ENCODE results near the gene CENPO. TPM values are rescaled to one million over a fixed set of nuclear protein-coding genes. Genes with fewer than 3 reads are reported as not detected.

CENPO gene
- total RNA-seq, 1 experiment from 2014 or later, result 25.5 TPM

- H3K36me3 ChIP-seq, result peaks cover 82% of the 10 kb centered on the region
Measured at GRCh38 chr2:24816404-24816803, 23.2 kb downstream of the CENPO start.

GRCh38 chr2:24816884-24817283, 23.7 kb downstream of the CENPO start:
- Histone ChIP-seq H3K4me3 (no peak overlapping the region), H3K27me3 (no peaks in the 10 kb centered on the region), H3K36me3 (peaks cover 80% of the 10 kb centered on the region), H3K9me3 (no peaks in the 10 kb centered on the region)
- DNase-seq, result no peak

More at GRCh38 chr2:24816404-24816803, 23.2 kb downstream of the CENPO start:
- no peaks in the 10 kb centered on the region for H3K27me3 ChIP-seq
- DNase-seq, result no peak
- H3K9me3 ChIP-seq, result no peaks in the 10 kb centered on the region
- H3K4me3 ChIP-seq, result no peak overlapping the region

- H3K4me3 ChIP-seq, result no peak overlapping the region
- H3K9me3 ChIP-seq, result no peaks in the 10 kb centered on the region
- H3K36me3 ChIP-seq, result peaks cover 80% of the 10 kb centered on the region
- H3K27me3 ChIP-seq, result no peaks in the 10 kb centered on the region
- DNase-seq, result no peak
Measured at GRCh38 chr2:24818721-24819167, 25.5 kb downstream of the CENPO start.

GRCh38 chr2:24819442-24820174, 26.4 kb downstream of the CENPO start:
- Histone ChIP-seq H3K9me3 (no peaks in the 10 kb centered on the region), H3K36me3 (peaks cover 78% of the 10 kb centered on the region), H3K27me3 (no peaks in the 10 kb centered on the region), H3K4me3 (no peak overlapping the region)
- DNase-seq, result no peak

GRCh38 chr2:24820175-24820513, 26.9 kb downstream of the CENPO start:
- peaks cover 76% of the 10 kb centered on the region for H3K36me3 ChIP-seq
- no peak for DNase-seq

GRCh38 chr2:24820598-24821432, 27.6 kb downstream of the CENPO start:
- no peak for DNase-seq
- H3K9me3 ChIP-seq, result no peaks in the 10 kb centered on the region
- peaks cover 70% of the 10 kb centered on the region for H3K36me3 ChIP-seq
- H3K27me3 ChIP-seq, result no peaks in the 10 kb centered on the region
- no peak overlapping the region for H3K4me3 ChIP-seq

More at GRCh38 chr2:24820175-24820513, 26.9 kb downstream of the CENPO start:
- H3K27me3 ChIP-seq, result no peaks in the 10 kb centered on the region
- no peak overlapping the region for H3K4me3 ChIP-seq
- no peaks in the 10 kb centered on the region for H3K9me3 ChIP-seq

- Histone ChIP-seq H3K4me3 (no peak overlapping the region), H3K27me3 (no peaks in the 10 kb centered on the region), H3K36me3 (peaks cover 63% of the 10 kb centered on the region), H3K9me3 (no peaks in the 10 kb centered on the region)
- DNase-seq, result no peak
Measured at GRCh38 chr2:24821433-24821891, 28.2 kb downstream of the CENPO start.

- H3K27me3 ChIP-seq, result no peaks in the 10 kb centered on the region
- H3K9me3 ChIP-seq, result no peaks in the 10 kb centered on the region
- no peak overlapping the region for H3K4me3 ChIP-seq
- DNase-seq, result no peak
- H3K36me3 ChIP-seq, result peaks cover 56% of the 10 kb centered on the region
Measured at GRCh38 chr2:24822049-24822706, 29.0 kb downstream of the CENPO start.

GRCh38 chr2:24824071-24824588, 30.9 kb downstream of the CENPO start:
- Histone ChIP-seq H3K4me3 (no peak overlapping the region), H3K9me3 (no peaks in the 10 kb centered on the region), H3K36me3 (peaks cover 40% of the 10 kb centered on the region), H3K27me3 (no peaks in the 10 kb centered on the region)
- no peak for DNase-seq

- Histone ChIP-seq H3K9me3 (no peaks in the 10 kb centered on the region), H3K36me3 (peaks cover 35% of the 10 kb centered on the region), H3K4me3 (no peak overlapping the region), H3K27me3 (no peaks in the 10 kb centered on the region)
- DNase-seq, result no peak
Measured at GRCh38 chr2:24824966-24825882, 32.0 kb downstream of the CENPO start.

GRCh38 chr2:24825883-24826772, 32.9 kb downstream of the CENPO start:
- no peak for DNase-seq
- Histone ChIP-seq H3K4me3 (no peak overlapping the region), H3K9me3 (no peaks in the 10 kb centered on the region), H3K27me3 (no peaks in the 10 kb centered on the region), H3K36me3 (peaks cover 26% of the 10 kb centered on the region)

- H3K4me3 ChIP-seq, result no peak overlapping the region
- H3K9me3 ChIP-seq, result no peaks in the 10 kb centered on the region
- peaks cover 22% of the 10 kb centered on the region for H3K36me3 ChIP-seq
- H3K27me3 ChIP-seq, result no peaks in the 10 kb centered on the region
- DNase-seq, result no peak
Measured at GRCh38 chr2:24826773-24827145, 33.5 kb downstream of the CENPO start.

GRCh38 chr2:24827321-24828237, 34.4 kb downstream of the CENPO start:
- DNase-seq, result peak; percentile 63
- Histone ChIP-seq H3K4me3 (no peak overlapping the region), H3K27me3 (no peaks in the 10 kb centered on the region), H3K9me3 (no peaks in the 10 kb centered on the region), H3K36me3 (peaks cover 15% of the 10 kb centered on the region)

GRCh38 chr2:24828238-24828996, 35.2 kb downstream of the CENPO start:
- peaks cover 10% of the 10 kb centered on the region for H3K36me3 ChIP-seq
- no peak overlapping the region for H3K4me3 ChIP-seq
- H3K27me3 ChIP-seq, result no peaks in the 10 kb centered on the region
- no peaks in the 10 kb centered on the region for H3K9me3 ChIP-seq
- no peak for DNase-seq
